GM19035 (cell line): ENCODE data around the gene POC1A.

Source experiments
- ATAC-seq: cut with Tn5 transposase; IDR thresholded peaks from one replicate; pipeline ENCODE4 v1.9.1; 2021; ENCODE audit not compliant: unreplicated experiment

POC1A gene

GRCh38 chr3:52086976-52087663 lies 67.1 kb downstream of the POC1A start:
- no peak for ATAC-seq

- ATAC-seq = no peak
These were observed 67.8 kb downstream of the POC1A start for GRCh38 chr3:52086461-52086860.

GRCh38 chr3:52085681-52086282 lies 68.4 kb downstream of the POC1A start:
- ATAC-seq = no peak

GRCh38 chr3:52084954-52085680 lies 69.1 kb downstream of the POC1A start:
- no peak for ATAC-seq

GRCh38 chr3:52084216-52084945 lies 69.8 kb downstream of the POC1A start:
- no peak for ATAC-seq

- ATAC-seq = no peak
These were observed 70.6 kb downstream of the POC1A start for GRCh38 chr3:52083556-52084087.

- no peak for ATAC-seq
These were observed 71.3 kb downstream of the POC1A start for GRCh38 chr3:52082951-52083350.

- no peak for ATAC-seq
These were observed 73.1 kb downstream of the POC1A start for GRCh38 chr3:52080830-52081719.

GRCh38 chr3:52079958-52080357 lies 74.3 kb downstream of the POC1A start:
- no peak for ATAC-seq

- ATAC-seq = no peak
These were observed 75.3 kb downstream of the POC1A start for GRCh38 chr3:52078781-52079560.

- no peak for ATAC-seq
These were observed 76.3 kb downstream of the POC1A start for GRCh38 chr3:52077925-52078324.

- no peak for ATAC-seq
These were observed 77.1 kb downstream of the POC1A start for GRCh38 chr3:52076896-52077780.

GRCh38 chr3:52073490-52073889 lies 80.7 kb downstream of the POC1A start:
- no peak for ATAC-seq

GRCh38 chr3:52072471-52072870 lies 81.8 kb downstream of the POC1A start:
- no peak for ATAC-seq

GRCh38 chr3:52072020-52072419 lies 82.2 kb downstream of the POC1A start:
- no peak for ATAC-seq

GRCh38 chr3:52070724-52071621 lies 83.2 kb downstream of the POC1A start:
- ATAC-seq = no peak

- no peak for ATAC-seq
These were observed 84.4 kb downstream of the POC1A start for GRCh38 chr3:52069855-52070254.

GRCh38 chr3:52069135-52069534 lies 85.1 kb downstream of the POC1A start:
- no peak for ATAC-seq
